RWPE1 (cell line): ENCODE results near the gene ALKBH4.

Source experiments
- CTCF ChIA-PET: fragments of 350-600 bp; sonication (Branson Sonifier 250); formaldehyde crosslinking; extraction: SDS; loops from one replicate; lab custom pipeline; 2021; lab: Yijun Ruan, JAX
- POLR2A ChIA-PET: fragments of 400-600 bp; formaldehyde crosslinking; extraction: SDS; loops from one replicate; lab custom pipeline; 2020; ENCODE audit warnings: antibody characterized with exemption; ENCODE audit not compliant: low non-redundant PET; lab: Yijun Ruan, JAX
- DNase-seq: peaks from one replicate; pipeline ENCODE4 v3.0.0; 2012; ENCODE audit warnings: low spot score
- H3K27ac ChIP-seq: fragments of 450-650 bp; 2 replicates; pipeline ENCODE4 v1.5.1; 2017
- CTCF ChIP-seq: fragments of 450-650 bp; conservative IDR thresholded peaks from 2 replicates; pipeline ENCODE4 v1.5.1; 2017; ENCODE audit warnings: low read depth, mild to moderate bottlenecking

The ALKBH4 gene

GRCh38 chr7:102472126-102473041 is 7.7 kb upstream of the ALKBH4 start:
- POLR2A ChIA-PET, result interaction anchor here (0.6 kb wide), 2 partner anchors 18 to 38 kb away, joined by 3 to 6 read pairs; no protein-coding TSS in a partner anchor
- H3K27ac ChIP-seq, result peak overlapping the region; percentile 28
- TF ChIP-seq CTCF, result no peak
- CTCF ChIA-PET, result no interaction called here
- DNase-seq, result no peak

- no peak for DNase-seq
- ChIA-PET CTCF (interaction anchor here (0.5 kb wide), 1 partner anchor 58 kb away, joined by 3 read pairs; no protein-coding TSS in a partner anchor), POLR2A (no interaction called here)
- H3K27ac ChIP-seq, result peak overlapping the region; percentile 28
- TF ChIP-seq CTCF, result no peak
These were observed 7.1 kb upstream of the ALKBH4 start for GRCh38 chr7:102471791-102472125.

- DNase-seq, result no peak
- H3K27ac ChIP-seq, result peak overlapping the region; percentile 28
- POLR2A ChIA-PET, result no interaction called here
- TF ChIP-seq CTCF, result no peak
- CTCF ChIA-PET, result no interaction called here
These were observed 5.5 kb upstream of the ALKBH4 start for GRCh38 chr7:102469972-102470825.

- POLR2A ChIA-PET, result no interaction called here
- no peak for TF ChIP-seq CTCF
- DNase-seq, result no peak
- peak overlapping the region; percentile 28 for H3K27ac ChIP-seq
- CTCF ChIA-PET, result no interaction called here
These were observed 4.8 kb upstream of the ALKBH4 start for GRCh38 chr7:102469351-102469971.

GRCh38 chr7:102468478-102469350 is 4.1 kb upstream of the ALKBH4 start:
- DNase-seq, result no peak
- peak overlapping the region; percentile 74; the same call in 1 of the 2 replicates for H3K27ac ChIP-seq
- ChIA-PET POLR2A (no interaction called here), CTCF (no interaction called here)
- no peak for TF ChIP-seq CTCF
